CD4-positive, alpha-beta memory T cell (primary cell): Measurements from ENCODE around the gene LRP2BP. TPM values are rescaled to one million over a fixed set of nuclear protein-coding genes. Genes with fewer than 3 reads are reported as not detected.

Source experiments
- CTCF ChIA-PET: fragments of 350-600 bp; sonication (Branson Sonifier 250); formaldehyde crosslinking; loops from one replicate; lab custom pipeline; 2021; ENCODE audit warnings: inconsistent platforms; ENCODE audit not compliant: partially characterized antibody; lab: Charles Lee
- POLR2A ChIA-PET: fragments of 350-600 bp; sonication (Branson Sonifier 250); formaldehyde crosslinking; loops from one replicate; lab custom pipeline; 2021; ENCODE audit not compliant: partially characterized antibody; lab: Charles Lee
- DNase-seq, 5 donors: peaks; one replicate each; pipeline versions ENCODE4 v3.0.0 to v3.0.0-alpha.2; 2020 to 2022; ENCODE audit warnings: mixed read lengths in 1 of 5
- H3K27ac ChIP-seq: one replicate; pipeline ENCODE4 v1.7.0; 2013; ENCODE audit warnings: low read depth, low read length
- H3K27me3 ChIP-seq: 2 replicates; pipeline ENCODE4 v1.7.0; 2013; ENCODE audit warnings: mild to moderate bottlenecking, low read length, moderate library complexity; ENCODE audit not compliant: insufficient read depth
- H3K36me3 ChIP-seq: 2 replicates; pipeline ENCODE4 v1.7.0; 2013; ENCODE audit warnings: mild to moderate bottlenecking, low read length, moderate library complexity; ENCODE audit not compliant: insufficient read depth
- H3K4me1 ChIP-seq: 2 replicates; pipeline ENCODE4 v1.7.0; 2013; ENCODE audit warnings: mild to moderate bottlenecking, low read length, moderate library complexity; ENCODE audit not compliant: insufficient read depth
- H3K4me3 ChIP-seq, 2 donors: one replicate each; pipeline ENCODE4 v1.7.0; 2013; ENCODE audit warnings: low read length in 2 of 2, mild to moderate bottlenecking in 1 of 2
- H3K9me3 ChIP-seq, 2 donors: one replicate each; pipeline ENCODE4 v1.7.0; 2013; ENCODE audit warnings: low read length in 2 of 2, control low read depth in 1 of 2; ENCODE audit not compliant: control insufficient read depth in 1 of 2
- H3K27ac Mint-ChIP-seq, 7 donors: one replicate each; pipeline ENCODE4 v1.8.0; 2020 to 2021; ENCODE audit warnings: mixed read lengths in 7 of 7, mild to moderate bottlenecking in 6 of 7, inconsistent platforms in 3 of 7, moderate library complexity in 3 of 7
- H3K27me3 Mint-ChIP-seq, 2 donors: one replicate each; pipeline ENCODE4 v1.8.0; 2020 to 2021; ENCODE audit warnings: mixed read lengths in 2 of 2
- H3K36me3 Mint-ChIP-seq, 2 donors: one replicate each; pipeline ENCODE4 v1.8.0; 2020 to 2021; ENCODE audit warnings: mixed read lengths in 2 of 2, inconsistent platforms in 1 of 2, mild to moderate bottlenecking in 1 of 2
- H3K4me1 Mint-ChIP-seq, 4 donors: one replicate each; pipeline ENCODE4 v1.8.0; 2020 to 2021; ENCODE audit warnings: mixed read lengths in 4 of 4, mild to moderate bottlenecking in 1 of 4
- H3K4me3 Mint-ChIP-seq, 8 donors: one replicate each; pipeline ENCODE4 v1.8.0; 2020 to 2021; ENCODE audit warnings: mixed read lengths in 8 of 8, mild to moderate bottlenecking in 7 of 8, moderate library complexity in 6 of 8, inconsistent platforms in 3 of 8
- H3K9me3 Mint-ChIP-seq, 8 donors: one replicate each; pipeline ENCODE4 v1.8.0; 2020 to 2021; ENCODE audit warnings: mixed read lengths in 8 of 8, mild to moderate bottlenecking in 5 of 8, inconsistent platforms in 3 of 8, moderate library complexity in 1 of 8
- intact Hi-C: fragments of 100-400 bp; cut with micrococcal nuclease; formaldehyde crosslinking; loops from one replicate; pipeline ENCODE4 v1.15.1; 2023
- polyA plus RNA-seq, 2 donors: library from polyadenylated mRNA; unstranded; fragments of 300-500 nt; fragmentation: Illumina TruSeq; gene quantifications; one replicate each; pipeline ENCODE4 v1.2.3, GENCODE V29; 2021
- total RNA-seq, 2 experiments: library from RNA; stranded (reverse); gene quantifications; one replicate each; pipeline ENCODE4 v1.2.3, GENCODE V29; 2021

LRP2BP gene
- 1 to 10 TPM; 1.9 TPM for total RNA-seq
- under 1 TPM in 1 of 2 donors, not detected in 1; 0.20 TPM for polyA plus RNA-seq

GRCh38 chr4:185395238-185395955 is at the start of gene LRP2BP:
Gene LRP2BP, minus strand, starts transcription at chr4:185395924. Its CDS starts 17,738 bp downstream, at chr4:185378186.
- H3K4me3 Mint-ChIP-seq, result peak within 1 kb of the TSS; percentile 88 to 99 (median 95)
- Histone ChIP-seq H3K4me3 (peak within 1 kb of the TSS; percentile 91 to 99), H3K27ac (peak within 1 kb of the TSS; percentile 99), H3K27me3 (no peaks in the 10 kb centered on the region), H3K4me1 (peaks cover 18% of the 10 kb centered on the region), H3K36me3 (no peaks in the 10 kb centered on the region), H3K9me3 (no peaks in the 10 kb centered on the region)
- POLR2A ChIA-PET, result interaction anchor here (0.6 to 5.9 kb wide), 20 partner anchors 9 to 1952 kb away, joined by 3 to 94 read pairs (median 5); partner anchors contain the start of genes CCDC110, CENPU, CFAP97 and SLC25A4
- CTCF ChIA-PET, result interaction anchor here (1.1 to 1.9 kb wide), 4 partner anchors 10 to 53 kb away, joined by 3 to 10 read pairs (median 4); partner anchors contain the start of gene UFSP2
- no peaks in the 10 kb centered on the region for H3K9me3 Mint-ChIP-seq
- peaks cover 5 to 17% of the 10 kb centered on the region in 2 donors for H3K36me3 Mint-ChIP-seq
- peak within 1 kb of the TSS; percentile 92 to 100 (median 99) for H3K27ac Mint-ChIP-seq
- DNase-seq, result peak in 4 of 5 donors; percentile 29 to 46 (median 38)
- no peaks in the 10 kb centered on the region for H3K27me3 Mint-ChIP-seq
- intact Hi-C loops, result loop anchor here (5.0 to 10.0 kb wide), 6 partner anchors 253 to 1738 kb away; partner anchors contain the start of genes ACSL1, CENPU, CYP4V2 and RWDD4
- H3K4me1 Mint-ChIP-seq, result peaks cover 10 to 24% (median 18%) of the 10 kb centered on the region in 4 donors

DNA sequence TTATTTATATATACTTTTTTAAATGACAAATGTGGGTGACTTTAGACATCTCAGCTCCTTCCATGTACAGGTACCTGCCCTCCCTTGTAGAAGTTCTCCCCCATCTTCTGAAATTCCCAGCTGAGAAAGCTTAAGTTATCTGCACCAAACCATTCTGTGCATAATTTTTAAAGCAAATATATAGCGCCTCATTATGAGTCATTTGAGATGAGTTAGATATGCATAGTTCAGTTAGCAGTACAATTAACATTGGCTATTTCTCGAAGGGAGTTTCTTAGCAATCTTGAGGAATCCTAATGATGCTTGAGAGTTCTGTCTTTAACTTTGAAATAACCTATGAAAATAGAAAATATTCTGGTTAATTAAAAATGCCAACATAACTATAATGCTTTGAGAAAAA is 49.5 kb upstream of the LRP2BP start:
- no peak overlapping the region for H3K27ac ChIP-seq
- DNase-seq, result no peak
- no peaks in the 10 kb centered on the region for H3K27me3 ChIP-seq
- H3K36me3 ChIP-seq, result no peaks in the 10 kb centered on the region
- Mint-ChIP-seq H3K36me3 (no peaks in the 10 kb centered on the region), H3K27me3 (peaks cover 3 to 5% of the 10 kb centered on the region in 2 donors), H3K9me3 (no peaks in the 10 kb centered on the region), H3K4me1 (no peaks in the 10 kb centered on the region), H3K4me3 (no peak overlapping the region), H3K27ac (no peak overlapping the region)
- POLR2A ChIA-PET, result no interaction called here
- intact Hi-C loops, result no loop called here
- H3K9me3 ChIP-seq, result no peaks in the 10 kb centered on the region
- CTCF ChIA-PET, result no interaction called here
- no peak overlapping the region for H3K4me3 ChIP-seq
- H3K4me1 ChIP-seq, result no peaks in the 10 kb centered on the region

- H3K9me3 Mint-ChIP-seq, result no peaks in the 10 kb centered on the region
- Histone ChIP-seq H3K36me3 (no peaks in the 10 kb centered on the region), H3K4me3 (no peak overlapping the region), H3K27me3 (no peaks in the 10 kb centered on the region), H3K9me3 (no peaks in the 10 kb centered on the region), H3K27ac (no peak overlapping the region), H3K4me1 (no peaks in the 10 kb centered on the region)
- CTCF ChIA-PET, result no interaction called here
- no peak overlapping the region for H3K27ac Mint-ChIP-seq
- DNase-seq, result no peak
- H3K36me3 Mint-ChIP-seq, result no peaks in the 10 kb centered on the region
- H3K27me3 Mint-ChIP-seq, result peaks cover 2 to 3% of the 10 kb centered on the region in 2 donors
- H3K4me3 Mint-ChIP-seq, result no peak overlapping the region
- no peaks in the 10 kb centered on the region for H3K4me1 Mint-ChIP-seq
- POLR2A ChIA-PET, result no interaction called here
- intact Hi-C loops, result no loop called here
Measured at GRCh38 chr4:185441479-185441878, 45.8 kb upstream of the LRP2BP start.

- no peaks in the 10 kb centered on the region for H3K4me1 Mint-ChIP-seq
- H3K9me3 Mint-ChIP-seq, result no peaks in the 10 kb centered on the region
- no peaks in the 10 kb centered on the region for H3K36me3 ChIP-seq
- intact Hi-C loops, result no loop called here
- H3K9me3 ChIP-seq, result no peaks in the 10 kb centered on the region
- no peaks in the 10 kb centered on the region for H3K27me3 ChIP-seq
- H3K27me3 Mint-ChIP-seq, result no peaks in the 10 kb centered on the region
- H3K27ac Mint-ChIP-seq, result no peak overlapping the region
- no peak overlapping the region for H3K27ac ChIP-seq
- no peak overlapping the region for H3K4me3 ChIP-seq
- H3K4me3 Mint-ChIP-seq, result no peak overlapping the region
- no peak for DNase-seq
- CTCF ChIA-PET, result no interaction called here
- no peaks in the 10 kb centered on the region for H3K4me1 ChIP-seq
- H3K36me3 Mint-ChIP-seq, result no peaks in the 10 kb centered on the region
- POLR2A ChIA-PET, result no interaction called here
Measured at GRCh38 chr4:185437809-185438208, 42.1 kb upstream of the LRP2BP start.

DNA sequence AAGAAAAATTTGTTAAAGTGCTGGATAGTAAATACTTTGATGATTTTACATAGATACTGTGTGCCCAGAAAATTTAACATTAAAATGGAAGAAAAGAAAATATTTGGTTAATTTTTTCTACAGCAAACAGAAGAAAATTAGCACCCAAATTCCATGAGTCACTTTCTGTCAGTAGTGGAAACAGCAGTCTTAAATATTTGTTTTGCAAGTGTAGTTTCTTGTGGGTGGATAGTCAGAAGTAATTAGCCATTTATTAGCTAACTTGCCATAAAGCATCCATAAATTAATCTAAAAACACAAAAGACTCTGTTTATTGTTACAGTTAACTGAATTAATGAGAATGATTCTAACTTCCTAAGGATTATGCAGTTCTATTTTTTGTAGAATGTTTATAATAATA is 39.7 kb upstream of the LRP2BP start:
- DNase-seq, result no peak
- H3K4me1 Mint-ChIP-seq, result no peaks in the 10 kb centered on the region
- ChIA-PET CTCF (interaction anchor here (1.9 kb wide), 1 partner anchor 10 kb away, joined by 7 read pairs; the partner anchor contains the start of gene UFSP2), POLR2A (no interaction called here)
- H3K9me3 Mint-ChIP-seq, result no peaks in the 10 kb centered on the region
- H3K27me3 ChIP-seq, result no peaks in the 10 kb centered on the region
- H3K36me3 ChIP-seq, result no peaks in the 10 kb centered on the region
- H3K27ac ChIP-seq, result no peak overlapping the region
- no peak overlapping the region for H3K4me3 Mint-ChIP-seq
- H3K27me3 Mint-ChIP-seq, result peaks cover 0 to 3% of the 10 kb centered on the region in 2 donors
- H3K4me1 ChIP-seq, result no peaks in the 10 kb centered on the region
- no peaks in the 10 kb centered on the region for H3K36me3 Mint-ChIP-seq
- H3K4me3 ChIP-seq, result no peak overlapping the region
- no peak overlapping the region for H3K27ac Mint-ChIP-seq
- intact Hi-C loops, result no loop called here
- no peaks in the 10 kb centered on the region for H3K9me3 ChIP-seq

- Histone ChIP-seq H3K9me3 (no peaks in the 10 kb centered on the region), H3K4me1 (peaks cover 10% of the 10 kb centered on the region), H3K27ac (no peak overlapping the region), H3K36me3 (no peaks in the 10 kb centered on the region), H3K27me3 (no peaks in the 10 kb centered on the region), H3K4me3 (no peak overlapping the region)
- intact Hi-C loops, result no loop called here
- peaks cover 0 to 15% of the 10 kb centered on the region in 2 donors for H3K36me3 Mint-ChIP-seq
- H3K4me3 Mint-ChIP-seq, result no peak overlapping the region
- H3K4me1 Mint-ChIP-seq, result peaks cover 7 to 19% (median 10%) of the 10 kb centered on the region in 4 donors
- ChIA-PET POLR2A (no interaction called here), CTCF (no interaction called here)
- DNase-seq, result peak in 1 of 5 donors; percentile 34
- H3K9me3 Mint-ChIP-seq, result no peaks in the 10 kb centered on the region
- peaks cover 2 to 5% of the 10 kb centered on the region in 2 donors for H3K27me3 Mint-ChIP-seq
- H3K27ac Mint-ChIP-seq, result peak overlapping the region in 2 of 7 donors; percentile 12 to 53
Measured at GRCh38 chr4:185429660-185430059, 33.9 kb upstream of the LRP2BP start.

DNA sequence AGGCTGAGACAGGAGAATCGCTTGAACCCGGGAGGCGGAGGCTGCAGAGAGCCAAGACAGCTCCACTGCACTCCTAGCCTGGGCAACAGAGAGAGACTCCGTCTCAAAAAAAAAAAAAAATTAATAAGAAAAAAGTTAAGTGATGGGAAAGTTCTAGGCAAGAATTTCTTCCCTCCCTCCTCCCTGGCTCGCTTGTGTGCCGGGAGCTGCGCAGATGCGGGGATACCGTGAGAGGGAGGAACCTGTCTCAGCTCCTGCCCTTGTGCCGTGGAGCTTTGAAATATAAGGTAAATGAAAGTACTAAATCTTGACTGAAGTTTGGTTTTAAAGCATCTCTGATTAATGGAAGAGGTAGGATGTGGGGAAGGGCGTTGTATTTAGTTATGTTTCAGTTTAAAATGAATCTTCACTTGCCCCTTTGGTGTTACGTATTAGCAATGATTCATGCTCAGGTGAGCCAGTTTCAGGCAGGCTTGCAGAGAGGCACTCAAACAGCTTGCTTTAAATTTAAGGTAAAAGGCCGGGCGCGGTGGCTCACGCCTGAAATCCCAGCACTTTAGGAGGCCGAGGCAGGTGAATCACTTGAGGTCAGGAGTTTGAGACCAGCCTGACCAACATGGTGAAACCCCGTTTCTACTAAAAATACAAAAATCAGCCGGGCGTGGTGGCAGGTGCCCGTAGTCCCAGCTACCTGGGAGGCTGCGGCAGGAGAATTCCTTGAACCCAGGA is 31.4 kb upstream of the LRP2BP start:
- H3K4me1 Mint-ChIP-seq, result peaks cover 15 to 36% (median 22%) of the 10 kb centered on the region in 4 donors
- H3K9me3 Mint-ChIP-seq, result no peaks in the 10 kb centered on the region
- Histone ChIP-seq H3K27me3 (no peaks in the 10 kb centered on the region), H3K9me3 (no peaks in the 10 kb centered on the region), H3K4me3 (no peak overlapping the region), H3K27ac (no peak overlapping the region), H3K4me1 (peaks cover 24% of the 10 kb centered on the region), H3K36me3 (no peaks in the 10 kb centered on the region)
- H3K4me3 Mint-ChIP-seq, result peak overlapping the region in 7 of 8 donors; percentile 0 to 58 (median 42)
- peaks cover 0 to 19% of the 10 kb centered on the region in 2 donors for H3K36me3 Mint-ChIP-seq
- peak in 3 of 5 donors; percentile 7 to 39 (median 11) for DNase-seq
- intact Hi-C loops, result no loop called here
- H3K27ac Mint-ChIP-seq, result peak overlapping the region in 6 of 7 donors; percentile 38 to 92 (median 76)
- peaks cover 2 to 5% of the 10 kb centered on the region in 2 donors for H3K27me3 Mint-ChIP-seq
- ChIA-PET POLR2A (interaction anchor here (1.2 to 5.4 kb wide), 5 partner anchors 32 to 218 kb away, joined by 4 to 94 read pairs (median 6); partner anchors contain the start of genes ANKRD37, LRP2BP and SNX25), CTCF (interaction anchor here (0.9 to 2.3 kb wide), 4 partner anchors 24 to 218 kb away, joined by 3 to 10 read pairs (median 4); no protein-coding TSS in a partner anchor)
